GM20431 (cell line): ENCODE measurements around the gene ANKH.

Source experiments
- in situ Hi-C: fragments of 300-500 bp; cut with MseI, MboI; formaldehyde crosslinking; loops from one replicate; pipeline ENCODE4 v1.15.0; 2020; ENCODE audit warnings: low sequenced_read_pairs; ENCODE audit not compliant: unreplicated experiment

Gene ANKH

GRCh38 chr5:14659821-14660607 lies 211.6 kb downstream of the ANKH start:
- in situ Hi-C loops = no loop called here

- in situ Hi-C loops = no loop called here
These were observed 214.7 kb downstream of the ANKH start for GRCh38 chr5:14656898-14657297.

- in situ Hi-C loops = no loop called here
These were observed 216.3 kb downstream of the ANKH start for GRCh38 chr5:14655146-14655741.
